SK-N-SH (cell line): ENCODE data around the gene PDILT. TPM values are rescaled to one million over a fixed set of nuclear protein-coding genes. Genes with fewer than 3 reads are reported as not detected.

Experiments used
- CTCF ChIA-PET: fragments of 300-600, 350-600 bp; formaldehyde crosslinking; extraction: SDS; loops from one replicate; lab custom pipeline; 2021; lab: Yijun Ruan, JAX
- POLR2A ChIA-PET: fragments of 350-600 bp; sonication (Branson Sonifier 250); formaldehyde crosslinking; extraction: SDS; loops from one replicate; lab custom pipeline; 2020; ENCODE audit warnings: antibody characterized with exemption, inconsistent platforms; lab: Yijun Ruan, JAX
- DNase-seq: peaks from one replicate; pipeline ENCODE4 v3.0.0; 2012
- H2AFZ ChIP-seq: fragments of 200-600 bp; sonication (generic); 2 replicates; pipeline ENCODE4 v1.8.1; 2016; ENCODE audit warnings: antibody characterized with exemption, mild to moderate bottlenecking, low read depth
- H3F3A ChIP-seq: fragments of 200-600 bp; sonication (generic); replicated peaks from 2 replicates; pipeline ENCODE3; 2016; ENCODE audit warnings: antibody characterized with exemption, mild to moderate bottlenecking; ENCODE audit not compliant: insufficient read depth
- H3K27ac ChIP-seq, 2 experiments: fragments of 200-500 bp in 1 of 2; fragments of 200-600 bp in 1 of 2; sonication (Bioruptor generic) in 1 of 2; sonication (generic), shearing (Covaris generic) in 1 of 2; 2 replicates each; pipeline versions ENCODE4 v1.5.1 to v1.6.1; 2014 to 2016; ENCODE audit warnings: low read depth in 2 of 2, inconsistent platforms in 1 of 2, low read length in 1 of 2, mild to moderate bottlenecking in 1 of 2, mixed read lengths in 1 of 2
- H3K27me3 ChIP-seq: fragments of 200-600 bp; sonication (generic), shearing (Covaris generic); 2 replicates; pipeline ENCODE4 v1.6.1; 2016; ENCODE audit warnings: mixed run types; ENCODE audit not compliant: insufficient read depth
- H3K36me3 ChIP-seq, 2 experiments: fragments of 200-500 bp in 1 of 2; fragments of 200-600 bp in 1 of 2; sonication (Bioruptor generic) in 1 of 2; sonication (generic) in 1 of 2; replicated peaks in 1 of 2; 2 replicates each; pipeline versions ENCODE3 to v1.5.1; 2014 to 2016; ENCODE audit warnings: low read length in 1 of 2, mild to moderate bottlenecking in 1 of 2; ENCODE audit not compliant: insufficient read depth in 2 of 2, control insufficient read depth in 1 of 2
- H3K4me1 ChIP-seq, 2 experiments: fragments of 200-500 bp in 1 of 2; fragments of 200-600 bp in 1 of 2; sonication (Bioruptor generic) in 1 of 2; sonication (generic), shearing (Covaris generic) in 1 of 2; 2 replicates each; pipeline versions ENCODE4 v1.5.1 to v1.6.1; 2014 to 2016; ENCODE audit warnings: low read depth in 1 of 2, low read length in 1 of 2, mixed run types in 1 of 2; ENCODE audit not compliant: insufficient read depth in 2 of 2, control insufficient read depth in 1 of 2
- H3K4me2 ChIP-seq: fragments of 200-600 bp; sonication (generic), shearing (Covaris generic); 2 replicates; pipeline ENCODE4 v1.6.1; 2017; ENCODE audit warnings: mixed run types
- H3K4me3 ChIP-seq, 2 experiments: fragments of 200-500 bp in 1 of 2; fragments of 200-600 bp in 1 of 2; sonication (Bioruptor generic) in 1 of 2; sonication (generic), shearing (Covaris generic) in 1 of 2; 2 replicates each; pipeline versions ENCODE4 v1.5.1 to v1.8.1; 2014 to 2016; ENCODE audit warnings: low read depth in 2 of 2, inconsistent platforms in 1 of 2, low read length in 1 of 2, mild to moderate bottlenecking in 1 of 2, mixed read lengths in 1 of 2, moderate library complexity in 1 of 2
- H3K79me2 ChIP-seq: fragments of 200-600 bp; sonication (generic); 2 replicates; pipeline ENCODE4 v1.8.1; 2017; ENCODE audit warnings: mild to moderate bottlenecking; ENCODE audit not compliant: insufficient read depth
- H3K9ac ChIP-seq: fragments of 200-600 bp; sonication (generic); 2 replicates; pipeline ENCODE4 v1.6.1; 2017; ENCODE audit warnings: mixed run types
- H3K9me2 ChIP-seq: fragments of 200-600 bp; sonication (generic); 2 replicates; pipeline ENCODE4 v1.6.1; 2017; ENCODE audit warnings: mixed run types
- H3K9me3 ChIP-seq: fragments of 200-600 bp; sonication (generic); 2 replicates; pipeline ENCODE4 v1.6.1; 2017; ENCODE audit warnings: mixed run types, mild to moderate bottlenecking, moderate library complexity
- H4K20me1 ChIP-seq: fragments of 200-600 bp; sonication (generic); 2 replicates; pipeline ENCODE4 v1.6.1; 2017; ENCODE audit warnings: mild to moderate bottlenecking, mixed run types; ENCODE audit not compliant: insufficient read depth
- EP300 ChIP-seq, 2 experiments: IDR thresholded peaks; 2 replicates each; pipeline versions ENCODE4 v1.4.0 to v1.6.1; 2012; ENCODE audit warnings: borderline replicate concordance in 1 of 2, low read depth in 1 of 2, low read length in 1 of 2
- GATA2 ChIP-seq: sonication (generic); formaldehyde crosslinking; IDR thresholded peaks from 2 replicates; pipeline ENCODE4 v1.5.0; 2020; ENCODE audit warnings: mild to moderate bottlenecking, missing genetic modification reagents
- NFIC ChIP-seq: IDR thresholded peaks from 2 replicates; pipeline ENCODE4 v1.4.0; 2012; ENCODE audit warnings: borderline replicate concordance
- RCOR1 ChIP-seq: fragments of 150-350 bp; IDR thresholded peaks from 2 replicates; pipeline ENCODE4 v1.6.1; 2017; ENCODE audit warnings: antibody characterized with exemption, low read length
- TCF12 ChIP-seq: IDR thresholded peaks from 2 replicates; pipeline ENCODE4 v1.4.0; 2012
- USF1 ChIP-seq: IDR thresholded peaks from 2 replicates; pipeline ENCODE4 v1.4.0; 2012; ENCODE audit warnings: low read depth, borderline replicate concordance
- WGBS: methylation state at CpG from one replicate; pipeline ENCODE4 v1.1.6; 2017; ENCODE audit warnings: low lambda C conversion rate; 5-methylcytosine and 5-hydroxymethylcytosine counted together
- polyA plus RNA-seq, 3 experiments: library from polyadenylated mRNA; depleted of rRNA; stranded (reverse); fragments of >200 nt; gene quantifications; 2 replicates each; pipeline ENCODE4 v1.2.3, GENCODE V29; 2012
- TF ChIP-seq, protein P1 (sequence below): IDR thresholded peaks from 2 replicates; pipeline ENCODE4 v1.4.0; 2012; ENCODE audit warnings: low read depth, borderline replicate concordance
- TF ChIP-seq, protein P2 (sequence below): fragments of 150-350 bp; IDR thresholded peaks from 2 replicates; pipeline ENCODE4 v1.6.1; 2017; ENCODE audit warnings: antibody characterized with exemption, low read length, low read depth, borderline replicate concordance

The PDILT gene
- polyA plus RNA-seq, 1 of the 3 experiments (the other 2 are of a cell fraction): not detected

- no peaks in the 10 kb centered on the region for H3K79me2 ChIP-seq
- no peaks in the 10 kb centered on the region for H3K9me2 ChIP-seq
- no peaks in the 10 kb centered on the region for H3K27me3 ChIP-seq
- TF ChIP-seq USF1: no peak
- TF ChIP-seq, all 33 proteins: peak for 0
- H3K4me1 ChIP-seq: no peaks in the 10 kb centered on the region
- H3K9me3 ChIP-seq: no peaks in the 10 kb centered on the region
- no peaks in the 10 kb centered on the region for H3K36me3 ChIP-seq
- no peak overlapping the region for H3K9ac ChIP-seq
- no peak overlapping the region for H3K27ac ChIP-seq
- H3F3A ChIP-seq: no peaks in the 10 kb centered on the region
- no peak overlapping the region for H3K4me3 ChIP-seq
- no peaks in the 10 kb centered on the region for H4K20me1 ChIP-seq
- no peak overlapping the region for H3K4me2 ChIP-seq
- POLR2A ChIA-PET: no interaction called here
- DNase-seq: no peak
- CTCF ChIA-PET: interaction anchor here (1.2 to 1.6 kb wide), 2 partner anchors 16 to 409 kb away, joined by 5 to 10 read pairs; no protein-coding TSS in a partner anchor
- H2AFZ ChIP-seq: no peak overlapping the region
- 8% methylated on average over 5 of the region's 5 CpGs for WGBS
Observed at GRCh38 chr16:20316715-20317114, 87.8 kb downstream of the PDILT start.

DNA sequence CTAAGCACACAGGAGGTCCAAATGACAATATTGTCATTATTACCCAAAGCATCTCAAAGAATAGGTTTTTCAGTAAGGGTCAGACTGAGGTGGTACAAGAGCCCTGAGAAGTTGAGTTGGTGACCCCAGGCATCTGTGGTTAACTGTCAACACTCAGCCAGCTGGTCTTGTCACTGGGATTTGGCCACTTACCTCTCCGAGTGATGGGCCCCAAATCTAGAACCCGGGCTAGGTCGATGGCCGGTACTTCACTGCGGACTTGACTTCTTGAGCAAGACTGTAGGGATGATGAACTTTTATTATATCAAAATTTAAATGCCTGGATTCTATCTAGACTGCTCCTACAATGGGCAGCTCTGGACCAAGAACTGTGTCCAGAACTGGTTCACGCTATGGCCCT is 88.8 kb downstream of the PDILT start:
- no peak overlapping the region for H3K9ac ChIP-seq

More for the DNA sequence above, 88.8 kb downstream of the PDILT start:
- TF ChIP-seq NFIC (no peak), RCOR1 (no peak), GATA2 (CRISPR knock-in tag) (no peak), TCF12 (no peak), EP300 (IDR thresholded peaks at IDR 0.05; ENCODE audit: borderline replicate concordance in 1 of 2, low read depth in 1 of 2, low read length in 1 of 2) (no peak)
- TF ChIP-seq, protein P1, sequence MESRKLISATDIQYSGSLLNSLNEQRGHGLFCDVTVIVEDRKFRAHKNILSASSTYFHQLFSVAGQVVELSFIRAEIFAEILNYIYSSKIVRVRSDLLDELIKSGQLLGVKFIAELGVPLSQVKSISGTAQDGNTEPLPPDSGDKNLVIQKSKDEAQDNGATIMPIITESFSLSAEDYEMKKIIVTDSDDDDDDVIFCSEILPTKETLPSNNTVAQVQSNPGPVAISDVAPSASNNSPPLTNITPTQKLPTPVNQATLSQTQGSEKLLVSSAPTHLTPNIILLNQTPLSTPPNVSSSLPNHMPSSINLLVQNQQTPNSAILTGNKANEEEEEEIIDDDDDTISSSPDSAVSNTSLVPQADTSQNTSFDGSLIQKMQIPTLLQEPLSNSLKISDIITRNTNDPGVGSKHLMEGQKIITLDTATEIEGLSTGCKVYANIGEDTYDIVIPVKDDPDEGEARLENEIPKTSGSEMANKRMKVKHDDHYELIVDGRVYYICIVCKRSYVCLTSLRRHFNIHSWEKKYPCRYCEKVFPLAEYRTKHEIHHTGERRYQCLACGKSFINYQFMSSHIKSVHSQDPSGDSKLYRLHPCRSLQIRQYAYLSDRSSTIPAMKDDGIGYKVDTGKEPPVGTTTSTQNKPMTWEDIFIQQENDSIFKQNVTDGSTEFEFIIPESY: no peak
- TF ChIP-seq, protein P2, sequence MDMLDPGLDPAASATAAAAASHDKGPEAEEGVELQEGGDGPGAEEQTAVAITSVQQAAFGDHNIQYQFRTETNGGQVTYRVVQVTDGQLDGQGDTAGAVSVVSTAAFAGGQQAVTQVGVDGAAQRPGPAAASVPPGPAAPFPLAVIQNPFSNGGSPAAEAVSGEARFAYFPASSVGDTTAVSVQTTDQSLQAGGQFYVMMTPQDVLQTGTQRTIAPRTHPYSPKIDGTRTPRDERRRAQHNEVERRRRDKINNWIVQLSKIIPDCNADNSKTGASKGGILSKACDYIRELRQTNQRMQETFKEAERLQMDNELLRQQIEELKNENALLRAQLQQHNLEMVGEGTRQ: no peak
- TF ChIP-seq, all 33 proteins: peak for 0
- Histone ChIP-seq H3K79me2 (no peaks in the 10 kb centered on the region), H3K9me3 (no peaks in the 10 kb centered on the region), H3K4me1 (no peaks in the 10 kb centered on the region), H4K20me1 (no peaks in the 10 kb centered on the region), H2AFZ (no peak overlapping the region), H3K4me2 (no peak overlapping the region), H3K9me2 (no peaks in the 10 kb centered on the region), H3K4me3 (no peak overlapping the region), H3K36me3 (no peaks in the 10 kb centered on the region), H3K27me3 (no peaks in the 10 kb centered on the region), H3K27ac (no peak overlapping the region), H3F3A (no peaks in the 10 kb centered on the region)
- 37% methylated on average over 6 of the region's 6 CpGs for whole genome bisulfite sequencing
- DNase-seq: no peak
- CTCF ChIA-PET: interaction anchor here (1.0 to 1.8 kb wide), 3 partner anchors 12 to 409 kb away, joined by 3 to 9 read pairs (median 4); no protein-coding TSS in a partner anchor
- POLR2A ChIA-PET: no interaction called here
